ENCODE data around the gene CCDC12.
"Not testable (repeated sequence)": the region's sequence is repeated elsewhere in the genome, so short reads cannot be mapped to it uniquely, and the experiment has no call there.

Gene CCDC12

GRCh38 chr3:46921041-46921440 lies 55.5 kb downstream of the CCDC12 start:
- DNase-seq, result no peak

GRCh38 chr3:46918634-46919033 lies 57.9 kb downstream of the CCDC12 start:
- DNase-seq, result no peak

GRCh38 chr3:46918202-46918601 lies 58.3 kb downstream of the CCDC12 start:
- DNase-seq, result no peak

- DNase-seq, result no peak
Observed at GRCh38 chr3:46917257-46917656, 59.3 kb downstream of the CCDC12 start.

GRCh38 chr3:46916799-46917198 lies 59.7 kb downstream of the CCDC12 start:
- no peak for DNase-seq

- no peak for DNase-seq
Observed at GRCh38 chr3:46916278-46916677, 60.3 kb downstream of the CCDC12 start.

GRCh38 chr3:46915297-46915822 lies 61.2 kb downstream of the CCDC12 start:
- no peak for DNase-seq

GRCh38 chr3:46914849-46915248 lies 61.7 kb downstream of the CCDC12 start:
- DNase-seq, result no peak

GRCh38 chr3:46913644-46914043 lies 62.9 kb downstream of the CCDC12 start:
- no peak for DNase-seq

GRCh38 chr3:46912986-46913385 lies 63.6 kb downstream of the CCDC12 start:
- no peak for DNase-seq

- DNase-seq, result not testable (repeated sequence)
Observed at GRCh38 chr3:46910914-46911313, 65.6 kb downstream of the CCDC12 start.

- DNase-seq, result no peak
Observed at GRCh38 chr3:46910166-46910760, 66.3 kb downstream of the CCDC12 start.

GRCh38 chr3:46909535-46910161 lies 66.9 kb downstream of the CCDC12 start:
- peak; percentile 70 for DNase-seq

GRCh38 chr3:46908986-46909534 lies 67.5 kb downstream of the CCDC12 start:
- no peak for DNase-seq

GRCh38 chr3:46908294-46908985 lies 68.1 kb downstream of the CCDC12 start:
- no peak for DNase-seq

GRCh38 chr3:46907960-46908293 lies 68.6 kb downstream of the CCDC12 start:
- no peak for DNase-seq

GRCh38 chr3:46907271-46907670 lies 69.3 kb downstream of the CCDC12 start:
- DNase-seq, result no peak

GRCh38 chr3:46906471-46907058 lies 70.0 kb downstream of the CCDC12 start:
- no peak for DNase-seq

GRCh38 chr3:46905661-46906451 lies 70.7 kb downstream of the CCDC12 start:
- no peak for DNase-seq

- DNase-seq, result no peak
Observed at GRCh38 chr3:46905213-46905560, 71.4 kb downstream of the CCDC12 start.

GRCh38 chr3:46904303-46905212 lies 72.0 kb downstream of the CCDC12 start:
- DNase-seq, result no peak

Data from activated CD4-positive, CD25-positive, alpha-beta regulatory T cell treated with anti-CD3 and anti-CD28 coated beads, Interleukin-2, amount 50 U/mL, for 72 hours (primary cell).